ENCODE data around the gene GARIN5A. TPM values are rescaled to one million over a fixed set of nuclear protein-coding genes. Genes with fewer than 3 reads are reported as not detected.

Gene GARIN5A
- total RNA-seq, 1 experiment from 2014 or later: 8.2 TPM

DNA sequence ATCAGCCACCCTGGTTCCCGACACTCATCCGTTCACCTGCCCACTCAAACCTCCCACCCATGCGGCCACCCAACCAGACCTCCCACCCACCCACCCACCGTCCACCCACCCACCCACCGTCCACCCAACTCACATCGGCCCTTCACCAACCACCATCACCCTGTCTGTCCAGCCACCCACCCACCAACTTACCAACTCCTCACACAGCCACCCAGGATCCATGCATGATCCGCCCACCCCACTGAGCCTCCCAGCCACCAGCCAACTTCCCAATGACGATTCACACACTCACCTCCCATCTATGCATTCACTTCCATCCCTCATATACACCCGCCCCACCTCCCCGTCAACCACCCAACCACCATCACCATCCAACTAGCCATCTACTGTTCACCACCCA lies 30.1 kb upstream of the GARIN5A start (continued):
- TF ChIP-seq CREB1 (CRISPR knock-in tag; IDR thresholded peaks at IDR 0.05): no peak
- TF ChIP-seq NFATC4 (CRISPR knock-in tag; IDR thresholded peaks at IDR 0.05): no peak
- TF ChIP-seq, protein P1, sequence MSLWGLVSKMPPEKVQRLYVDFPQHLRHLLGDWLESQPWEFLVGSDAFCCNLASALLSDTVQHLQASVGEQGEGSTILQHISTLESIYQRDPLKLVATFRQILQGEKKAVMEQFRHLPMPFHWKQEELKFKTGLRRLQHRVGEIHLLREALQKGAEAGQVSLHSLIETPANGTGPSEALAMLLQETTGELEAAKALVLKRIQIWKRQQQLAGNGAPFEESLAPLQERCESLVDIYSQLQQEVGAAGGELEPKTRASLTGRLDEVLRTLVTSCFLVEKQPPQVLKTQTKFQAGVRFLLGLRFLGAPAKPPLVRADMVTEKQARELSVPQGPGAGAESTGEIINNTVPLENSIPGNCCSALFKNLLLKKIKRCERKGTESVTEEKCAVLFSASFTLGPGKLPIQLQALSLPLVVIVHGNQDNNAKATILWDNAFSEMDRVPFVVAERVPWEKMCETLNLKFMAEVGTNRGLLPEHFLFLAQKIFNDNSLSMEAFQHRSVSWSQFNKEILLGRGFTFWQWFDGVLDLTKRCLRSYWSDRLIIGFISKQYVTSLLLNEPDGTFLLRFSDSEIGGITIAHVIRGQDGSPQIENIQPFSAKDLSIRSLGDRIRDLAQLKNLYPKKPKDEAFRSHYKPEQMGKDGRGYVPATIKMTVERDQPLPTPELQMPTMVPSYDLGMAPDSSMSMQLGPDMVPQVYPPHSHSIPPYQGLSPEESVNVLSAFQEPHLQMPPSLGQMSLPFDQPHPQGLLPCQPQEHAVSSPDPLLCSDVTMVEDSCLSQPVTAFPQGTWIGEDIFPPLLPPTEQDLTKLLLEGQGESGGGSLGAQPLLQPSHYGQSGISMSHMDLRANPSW (CRISPR knock-in tag; conservative IDR thresholded peaks at IDR 0.05; ENCODE audit: low read depth): no peak
- TF ChIP-seq, protein P2, sequence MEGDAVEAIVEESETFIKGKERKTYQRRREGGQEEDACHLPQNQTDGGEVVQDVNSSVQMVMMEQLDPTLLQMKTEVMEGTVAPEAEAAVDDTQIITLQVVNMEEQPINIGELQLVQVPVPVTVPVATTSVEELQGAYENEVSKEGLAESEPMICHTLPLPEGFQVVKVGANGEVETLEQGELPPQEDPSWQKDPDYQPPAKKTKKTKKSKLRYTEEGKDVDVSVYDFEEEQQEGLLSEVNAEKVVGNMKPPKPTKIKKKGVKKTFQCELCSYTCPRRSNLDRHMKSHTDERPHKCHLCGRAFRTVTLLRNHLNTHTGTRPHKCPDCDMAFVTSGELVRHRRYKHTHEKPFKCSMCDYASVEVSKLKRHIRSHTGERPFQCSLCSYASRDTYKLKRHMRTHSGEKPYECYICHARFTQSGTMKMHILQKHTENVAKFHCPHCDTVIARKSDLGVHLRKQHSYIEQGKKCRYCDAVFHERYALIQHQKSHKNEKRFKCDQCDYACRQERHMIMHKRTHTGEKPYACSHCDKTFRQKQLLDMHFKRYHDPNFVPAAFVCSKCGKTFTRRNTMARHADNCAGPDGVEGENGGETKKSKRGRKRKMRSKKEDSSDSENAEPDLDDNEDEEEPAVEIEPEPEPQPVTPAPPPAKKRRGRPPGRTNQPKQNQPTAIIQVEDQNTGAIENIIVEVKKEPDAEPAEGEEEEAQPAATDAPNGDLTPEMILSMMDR (IDR thresholded peaks at IDR 0.05): no peak
- TF ChIP-seq, protein P3, sequence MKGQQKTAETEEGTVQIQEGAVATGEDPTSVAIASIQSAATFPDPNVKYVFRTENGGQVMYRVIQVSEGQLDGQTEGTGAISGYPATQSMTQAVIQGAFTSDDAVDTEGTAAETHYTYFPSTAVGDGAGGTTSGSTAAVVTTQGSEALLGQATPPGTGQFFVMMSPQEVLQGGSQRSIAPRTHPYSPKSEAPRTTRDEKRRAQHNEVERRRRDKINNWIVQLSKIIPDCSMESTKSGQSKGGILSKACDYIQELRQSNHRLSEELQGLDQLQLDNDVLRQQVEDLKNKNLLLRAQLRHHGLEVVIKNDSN (CRISPR knock-in tag; IDR thresholded peaks at IDR 0.05): no peak
- TF ChIP-seq, protein P4, sequence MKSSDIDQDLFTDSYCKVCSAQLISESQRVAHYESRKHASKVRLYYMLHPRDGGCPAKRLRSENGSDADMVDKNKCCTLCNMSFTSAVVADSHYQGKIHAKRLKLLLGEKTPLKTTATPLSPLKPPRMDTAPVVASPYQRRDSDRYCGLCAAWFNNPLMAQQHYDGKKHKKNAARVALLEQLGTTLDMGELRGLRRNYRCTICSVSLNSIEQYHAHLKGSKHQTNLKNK (CRISPR knock-in tag; IDR thresholded peaks at IDR 0.05): no peak
- TF ChIP-seq, protein P5, sequence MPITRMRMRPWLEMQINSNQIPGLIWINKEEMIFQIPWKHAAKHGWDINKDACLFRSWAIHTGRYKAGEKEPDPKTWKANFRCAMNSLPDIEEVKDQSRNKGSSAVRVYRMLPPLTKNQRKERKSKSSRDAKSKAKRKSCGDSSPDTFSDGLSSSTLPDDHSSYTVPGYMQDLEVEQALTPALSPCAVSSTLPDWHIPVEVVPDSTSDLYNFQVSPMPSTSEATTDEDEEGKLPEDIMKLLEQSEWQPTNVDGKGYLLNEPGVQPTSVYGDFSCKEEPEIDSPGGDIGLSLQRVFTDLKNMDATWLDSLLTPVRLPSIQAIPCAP (CRISPR knock-in tag; IDR thresholded peaks at IDR 0.05): no peak
- TF ChIP-seq, protein P6, sequence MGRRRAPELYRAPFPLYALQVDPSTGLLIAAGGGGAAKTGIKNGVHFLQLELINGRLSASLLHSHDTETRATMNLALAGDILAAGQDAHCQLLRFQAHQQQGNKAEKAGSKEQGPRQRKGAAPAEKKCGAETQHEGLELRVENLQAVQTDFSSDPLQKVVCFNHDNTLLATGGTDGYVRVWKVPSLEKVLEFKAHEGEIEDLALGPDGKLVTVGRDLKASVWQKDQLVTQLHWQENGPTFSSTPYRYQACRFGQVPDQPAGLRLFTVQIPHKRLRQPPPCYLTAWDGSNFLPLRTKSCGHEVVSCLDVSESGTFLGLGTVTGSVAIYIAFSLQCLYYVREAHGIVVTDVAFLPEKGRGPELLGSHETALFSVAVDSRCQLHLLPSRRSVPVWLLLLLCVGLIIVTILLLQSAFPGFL (CRISPR knock-in tag; IDR thresholded peaks at IDR 0.05; ENCODE audit: borderline replicate concordance): no peak
- TF ChIP-seq MXD4 (CRISPR knock-in tag; IDR thresholded peaks at IDR 0.05; ENCODE audit: borderline replicate concordance): no peak
- TF ChIP-seq ZNF219 (CRISPR knock-in tag; IDR thresholded peaks at IDR 0.05; ENCODE audit: borderline replicate concordance): no peak
- TF ChIP-seq, protein P7, sequence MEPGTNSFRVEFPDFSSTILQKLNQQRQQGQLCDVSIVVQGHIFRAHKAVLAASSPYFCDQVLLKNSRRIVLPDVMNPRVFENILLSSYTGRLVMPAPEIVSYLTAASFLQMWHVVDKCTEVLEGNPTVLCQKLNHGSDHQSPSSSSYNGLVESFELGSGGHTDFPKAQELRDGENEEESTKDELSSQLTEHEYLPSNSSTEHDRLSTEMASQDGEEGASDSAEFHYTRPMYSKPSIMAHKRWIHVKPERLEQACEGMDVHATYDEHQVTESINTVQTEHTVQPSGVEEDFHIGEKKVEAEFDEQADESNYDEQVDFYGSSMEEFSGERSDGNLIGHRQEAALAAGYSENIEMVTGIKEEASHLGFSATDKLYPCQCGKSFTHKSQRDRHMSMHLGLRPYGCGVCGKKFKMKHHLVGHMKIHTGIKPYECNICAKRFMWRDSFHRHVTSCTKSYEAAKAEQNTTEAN (CRISPR knock-in tag; IDR thresholded peaks at IDR 0.05): no peak

DNA sequence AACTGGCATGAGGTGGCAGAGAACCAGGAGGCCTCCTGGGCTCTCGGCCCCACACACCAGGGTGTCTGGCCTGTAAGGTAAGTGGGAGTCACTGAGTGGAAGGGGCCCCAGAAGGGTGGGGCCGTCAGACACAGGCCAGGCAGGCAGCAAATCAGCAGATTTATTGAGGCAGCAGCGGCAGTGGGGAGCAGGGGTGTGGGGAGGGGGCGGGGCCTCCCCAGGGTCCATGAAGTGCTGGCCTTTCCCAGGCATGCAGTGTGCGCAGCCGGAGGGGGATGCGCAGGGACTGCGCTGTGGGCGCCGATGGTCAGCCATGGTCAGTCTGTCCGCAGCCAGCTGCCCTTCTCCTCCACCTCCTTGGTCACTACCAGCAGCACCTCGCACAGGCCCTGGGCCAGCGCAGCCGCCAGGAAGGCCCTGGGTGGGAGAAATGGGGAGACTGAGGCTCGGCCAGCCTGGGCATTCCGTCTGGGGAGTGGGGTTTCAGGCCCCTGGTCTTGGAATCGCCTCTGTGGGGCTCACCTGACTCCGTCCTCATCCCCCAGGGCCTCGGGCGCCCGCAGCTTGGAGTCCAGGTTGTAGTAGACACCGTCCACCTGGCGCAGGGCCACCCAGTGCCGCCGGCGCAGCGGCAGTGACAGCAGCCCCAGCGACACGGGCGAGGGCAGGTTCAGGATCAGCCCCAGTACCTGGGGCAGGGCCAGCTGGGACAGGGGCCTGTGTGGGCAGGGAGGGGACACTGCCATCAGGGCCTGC lies 29.4 kb upstream of the GARIN5A start:
- ATAC-seq (no peak), DNase-seq (ENCODE audit: low spot score) (no peak)
- Mint-ChIP-seq H3K27me3 (ENCODE audit: low read depth) (peaks cover 40% of the 10 kb centered on the region), H3K9me3 (no peaks in the 10 kb centered on the region), H3K36me3 (no peaks in the 10 kb centered on the region), H3K27ac (no peak overlapping the region), H3K4me1 (0 out of 2 replicates have a peak, but pooled peaks cover 3% of the 10 kb centered on the region), H3K4me3 (no peak overlapping the region)
- TF ChIP-seq, protein P8, sequence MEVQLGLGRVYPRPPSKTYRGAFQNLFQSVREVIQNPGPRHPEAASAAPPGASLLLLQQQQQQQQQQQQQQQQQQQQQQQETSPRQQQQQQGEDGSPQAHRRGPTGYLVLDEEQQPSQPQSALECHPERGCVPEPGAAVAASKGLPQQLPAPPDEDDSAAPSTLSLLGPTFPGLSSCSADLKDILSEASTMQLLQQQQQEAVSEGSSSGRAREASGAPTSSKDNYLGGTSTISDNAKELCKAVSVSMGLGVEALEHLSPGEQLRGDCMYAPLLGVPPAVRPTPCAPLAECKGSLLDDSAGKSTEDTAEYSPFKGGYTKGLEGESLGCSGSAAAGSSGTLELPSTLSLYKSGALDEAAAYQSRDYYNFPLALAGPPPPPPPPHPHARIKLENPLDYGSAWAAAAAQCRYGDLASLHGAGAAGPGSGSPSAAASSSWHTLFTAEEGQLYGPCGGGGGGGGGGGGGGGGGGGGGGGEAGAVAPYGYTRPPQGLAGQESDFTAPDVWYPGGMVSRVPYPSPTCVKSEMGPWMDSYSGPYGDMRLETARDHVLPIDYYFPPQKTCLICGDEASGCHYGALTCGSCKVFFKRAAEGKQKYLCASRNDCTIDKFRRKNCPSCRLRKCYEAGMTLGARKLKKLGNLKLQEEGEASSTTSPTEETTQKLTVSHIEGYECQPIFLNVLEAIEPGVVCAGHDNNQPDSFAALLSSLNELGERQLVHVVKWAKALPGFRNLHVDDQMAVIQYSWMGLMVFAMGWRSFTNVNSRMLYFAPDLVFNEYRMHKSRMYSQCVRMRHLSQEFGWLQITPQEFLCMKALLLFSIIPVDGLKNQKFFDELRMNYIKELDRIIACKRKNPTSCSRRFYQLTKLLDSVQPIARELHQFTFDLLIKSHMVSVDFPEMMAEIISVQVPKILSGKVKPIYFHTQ (CRISPR knock-in tag; IDR thresholded peaks at IDR 0.05): no peak
- TF ChIP-seq SP1 (CRISPR knock-in tag; conservative IDR thresholded peaks at IDR 0.05) (no peak), ZNF423 (CRISPR knock-in tag; IDR thresholded peaks at IDR 0.05) (no peak)
- POLR2A ChIA-PET: no interaction called here
- CTCF ChIA-PET: interaction anchor here (1.6 kb wide), 1 partner anchor 19 kb away, joined by 4 read pairs; no protein-coding TSS in a partner anchor

Data from WTC11 (cell line).